ENCODE data around the gene CTCFL.

CTCFL gene

DNA sequence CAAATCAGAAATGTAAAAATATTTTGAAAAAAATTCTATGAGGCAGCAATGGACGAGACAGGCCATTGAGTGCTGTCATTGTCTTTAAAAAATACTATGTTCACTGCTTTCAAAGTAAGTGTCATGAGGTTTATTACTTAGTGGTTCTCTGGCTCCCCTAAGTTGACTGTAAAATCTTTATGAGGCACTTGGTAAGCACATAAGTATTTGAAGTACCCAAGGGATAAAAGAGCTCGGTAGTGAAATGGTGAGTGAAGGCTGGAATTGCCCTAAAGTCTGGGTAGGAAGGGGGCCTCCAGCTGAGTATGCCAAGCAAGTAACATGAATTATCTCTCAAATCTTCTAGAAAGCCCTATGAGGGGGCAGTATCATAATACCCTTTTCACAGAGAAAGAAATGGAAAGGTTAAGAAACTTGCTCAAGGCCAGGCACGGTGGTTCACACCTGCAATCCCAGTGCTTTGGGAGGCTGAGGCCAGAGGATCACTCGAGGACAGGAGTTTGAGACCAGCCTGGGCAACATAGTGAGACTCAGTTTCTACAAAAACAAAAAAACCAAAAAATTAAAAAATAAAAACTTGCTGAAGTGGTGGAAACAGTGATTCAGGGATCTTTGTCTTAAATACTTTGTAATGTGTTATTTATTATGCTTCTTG, 5.5 kb upstream of the CTCFL start:
- DNase-seq (ENCODE audit: low read depth, low spot score): no peak
- Histone ChIP-seq H3K4me1 (ENCODE audit: insufficient read depth, insufficient read length) (no peaks in the 10 kb centered on the region), H3K36me3 (ENCODE audit: insufficient read depth, insufficient read length, low read length) (no peaks in the 10 kb centered on the region), H3K9ac (ENCODE audit: insufficient read length, low read depth) (no peak overlapping the region), H3K9me3 (ENCODE audit: insufficient read depth, low read length) (peaks cover 16% of the 10 kb centered on the region; the same call in 1 of the 2 replicates), H3K27me3 (ENCODE audit: insufficient read depth, insufficient read length) (no peaks in the 10 kb centered on the region), H3K4me3 (ENCODE audit: insufficient read length, low read depth) (no peak overlapping the region)
- TF ChIP-seq SUZ12 (IDR thresholded peaks at IDR 0.05; ENCODE audit: extremely low read depth, insufficient read depth, insufficient read length): no peak

DNA sequence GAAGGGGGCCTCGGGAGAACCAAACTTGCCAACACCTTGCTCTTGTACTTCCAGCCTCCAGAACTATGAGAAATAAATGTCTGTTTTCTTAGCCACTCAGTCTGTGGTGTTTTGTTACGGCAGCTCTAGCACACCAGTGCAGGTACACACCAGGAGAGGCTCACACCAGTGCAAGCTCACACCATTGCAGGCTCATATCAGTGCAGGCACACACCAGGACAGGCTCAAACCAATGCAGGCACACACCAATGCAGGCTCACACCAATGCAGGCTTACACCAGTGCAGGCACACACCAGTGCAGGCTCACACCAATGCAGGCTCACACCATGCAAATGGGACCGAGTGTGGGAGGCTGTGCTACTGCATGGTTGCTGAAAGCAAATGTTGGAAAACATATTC, 4.9 kb upstream of the CTCFL start:
- Histone ChIP-seq H3K36me3 (ENCODE audit: insufficient read depth, insufficient read length, low read length) (no peaks in the 10 kb centered on the region), H3K9me3 (ENCODE audit: insufficient read depth, low read length) (peaks cover 10% of the 10 kb centered on the region; the same call in 1 of the 2 replicates), H3K4me1 (ENCODE audit: insufficient read depth, insufficient read length) (no peaks in the 10 kb centered on the region), H3K27me3 (ENCODE audit: insufficient read depth, insufficient read length) (no peaks in the 10 kb centered on the region), H3K4me3 (ENCODE audit: insufficient read length, low read depth) (no peak overlapping the region), H3K9ac (ENCODE audit: insufficient read length, low read depth) (no peak overlapping the region)
- no peak for DNase-seq (ENCODE audit: low read depth, low spot score)
- no peak for TF ChIP-seq YY1 (IDR thresholded peaks at IDR 0.05; ENCODE audit: insufficient read depth, insufficient read length)
- TF ChIP-seq ZNF274 (IDR thresholded peaks at IDR 0.05; ENCODE audit: low read depth, low read length): no peak
- TF ChIP-seq SUZ12 (IDR thresholded peaks at IDR 0.05; ENCODE audit: extremely low read depth, insufficient read depth, insufficient read length): no peak

DNA sequence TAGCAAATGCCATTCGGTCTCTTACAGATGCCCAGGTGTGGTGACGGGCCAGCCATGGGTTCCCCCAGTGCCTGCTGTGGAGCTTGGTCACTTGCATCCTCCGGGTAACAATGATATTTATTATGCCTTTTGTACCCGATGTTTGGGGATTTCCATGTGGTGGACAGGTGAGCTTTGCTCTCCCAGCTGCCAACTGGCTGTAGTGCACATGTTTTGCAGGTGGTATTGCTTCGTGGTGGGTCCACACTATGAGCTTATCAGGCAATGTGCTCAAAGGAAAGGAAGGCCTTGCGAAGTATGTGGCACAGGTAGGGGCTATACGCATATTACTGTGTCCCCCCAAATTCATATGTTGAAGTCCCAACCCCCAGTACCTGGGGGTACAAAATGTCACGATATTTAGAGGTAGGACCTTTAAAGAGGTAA, 4.2 kb upstream of the CTCFL start:
- peaks cover 9% of the 10 kb centered on the region; the same call in 1 of the 2 replicates for H3K9me3 ChIP-seq (ENCODE audit: insufficient read depth, low read length)
- H3K4me1 ChIP-seq (ENCODE audit: insufficient read depth, insufficient read length): no peaks in the 10 kb centered on the region
- TF ChIP-seq SUZ12 (IDR thresholded peaks at IDR 0.05; ENCODE audit: extremely low read depth, insufficient read depth, insufficient read length): no peak
- no peak overlapping the region for H3K4me3 ChIP-seq (ENCODE audit: insufficient read length, low read depth)
- H3K27me3 ChIP-seq (ENCODE audit: insufficient read depth, insufficient read length): no peaks in the 10 kb centered on the region
- H3K9ac ChIP-seq (ENCODE audit: insufficient read length, low read depth): no peak overlapping the region
- no peak for DNase-seq (ENCODE audit: low read depth, low spot score)
- H3K36me3 ChIP-seq (ENCODE audit: insufficient read depth, insufficient read length, low read length): no peaks in the 10 kb centered on the region

DNA sequence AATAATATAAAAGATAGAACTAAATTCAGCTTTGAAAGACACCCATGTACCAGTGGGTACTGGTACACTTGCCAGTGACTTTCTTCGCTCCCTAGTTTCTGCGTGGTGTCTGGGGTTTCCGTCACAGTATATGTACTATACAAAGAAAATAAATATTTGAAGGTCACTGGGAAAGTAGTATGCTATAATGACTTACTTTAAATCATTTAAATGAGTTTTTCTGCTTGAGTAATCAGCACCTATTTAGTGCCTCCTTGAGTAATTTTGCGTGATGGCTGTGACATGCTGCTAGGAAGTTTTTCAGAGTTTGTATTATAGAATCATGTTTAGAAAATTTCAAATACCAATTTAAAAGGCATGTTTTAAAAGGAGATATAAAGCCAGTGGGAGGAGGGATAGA, 3.2 kb upstream of the CTCFL start:
- Histone ChIP-seq H3K27me3 (ENCODE audit: insufficient read depth, insufficient read length) (no peaks in the 10 kb centered on the region), H3K4me3 (ENCODE audit: insufficient read length, low read depth) (no peak overlapping the region), H3K4me1 (ENCODE audit: insufficient read depth, insufficient read length) (no peaks in the 10 kb centered on the region), H3K9me3 (ENCODE audit: insufficient read depth, low read length) (0 out of 2 replicates have a peak, but pooled peaks cover 3% of the 10 kb centered on the region), H3K9ac (ENCODE audit: insufficient read length, low read depth) (no peak overlapping the region), H3K36me3 (ENCODE audit: insufficient read depth, insufficient read length, low read length) (no peaks in the 10 kb centered on the region)
- no peak for TF ChIP-seq YY1 (IDR thresholded peaks at IDR 0.05; ENCODE audit: insufficient read depth, insufficient read length)
- no peak for TF ChIP-seq ZNF274 (IDR thresholded peaks at IDR 0.05; ENCODE audit: low read depth, low read length)
- TF ChIP-seq SUZ12 (IDR thresholded peaks at IDR 0.05; ENCODE audit: extremely low read depth, insufficient read depth, insufficient read length): no peak
- no peak for DNase-seq (ENCODE audit: low read depth, low spot score)

DNA sequence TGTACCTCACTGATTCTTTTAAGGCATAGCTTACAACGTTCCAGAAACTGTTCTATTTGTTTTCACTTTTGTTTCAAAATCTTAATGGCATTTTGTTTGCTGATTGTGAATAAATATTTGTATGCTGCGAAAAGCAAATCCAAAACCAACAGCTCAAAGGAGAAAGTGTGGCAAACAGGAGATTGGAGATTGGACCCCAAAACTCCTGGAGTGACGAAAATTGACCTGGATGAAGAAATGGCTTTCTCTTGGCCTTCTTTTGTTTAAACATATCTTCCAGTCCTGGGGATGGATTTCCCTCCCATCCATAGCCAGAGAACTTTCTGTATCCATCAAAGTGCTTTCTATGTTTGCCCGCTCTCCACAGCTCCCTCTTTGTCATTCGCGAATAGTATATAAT, 2.8 kb upstream of the CTCFL start:
- TF ChIP-seq SUZ12 (IDR thresholded peaks at IDR 0.05; ENCODE audit: extremely low read depth, insufficient read depth, insufficient read length) (no peak), ZNF274 (IDR thresholded peaks at IDR 0.05; ENCODE audit: low read depth, low read length) (no peak), YY1 (IDR thresholded peaks at IDR 0.05; ENCODE audit: insufficient read depth, insufficient read length) (no peak)
- Histone ChIP-seq H3K9ac (ENCODE audit: insufficient read length, low read depth) (no peak overlapping the region), H3K4me1 (ENCODE audit: insufficient read depth, insufficient read length) (no peaks in the 10 kb centered on the region), H3K36me3 (ENCODE audit: insufficient read depth, insufficient read length, low read length) (no peaks in the 10 kb centered on the region), H3K27me3 (ENCODE audit: insufficient read depth, insufficient read length) (no peaks in the 10 kb centered on the region), H3K9me3 (ENCODE audit: insufficient read depth, low read length) (no peaks in the 10 kb centered on the region), H3K4me3 (ENCODE audit: insufficient read length, low read depth) (no peak overlapping the region)
- no peak for DNase-seq (ENCODE audit: low read depth, low spot score)

DNA sequence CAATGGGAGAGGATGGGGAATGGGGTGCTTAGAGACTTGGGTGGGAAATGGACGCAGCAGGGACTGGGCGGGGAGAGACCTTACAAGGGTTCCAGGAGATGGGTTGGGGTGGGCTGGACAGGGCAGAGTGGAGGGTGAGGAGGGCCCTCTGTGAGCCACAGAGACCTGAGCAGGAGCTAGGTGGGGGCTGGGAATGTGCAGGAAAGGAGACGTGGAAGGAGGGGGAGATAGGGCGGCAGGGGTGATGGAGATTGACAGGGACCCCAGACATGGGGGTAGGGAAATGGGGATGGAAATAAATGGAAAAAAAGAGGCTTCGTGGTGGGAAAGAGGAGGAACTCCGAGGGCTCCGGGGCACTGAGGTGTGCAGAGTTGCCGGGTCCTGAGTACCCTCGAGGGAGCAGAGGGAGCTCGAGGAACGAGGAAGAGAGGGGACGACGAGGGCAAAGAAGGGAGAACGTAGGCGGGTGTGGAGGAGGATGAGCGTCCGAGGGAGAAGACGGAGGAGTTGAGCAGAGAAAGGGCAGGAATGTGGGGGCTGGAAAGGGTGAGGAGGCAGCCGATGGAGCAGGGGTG, 2.0 kb upstream of the CTCFL start:
- TF ChIP-seq SUZ12 (IDR thresholded peaks at IDR 0.05; ENCODE audit: extremely low read depth, insufficient read depth, insufficient read length) (no peak), ZNF274 (IDR thresholded peaks at IDR 0.05; ENCODE audit: low read depth, low read length) (no peak), YY1 (IDR thresholded peaks at IDR 0.05; ENCODE audit: insufficient read depth, insufficient read length) (no peak)

DNA sequence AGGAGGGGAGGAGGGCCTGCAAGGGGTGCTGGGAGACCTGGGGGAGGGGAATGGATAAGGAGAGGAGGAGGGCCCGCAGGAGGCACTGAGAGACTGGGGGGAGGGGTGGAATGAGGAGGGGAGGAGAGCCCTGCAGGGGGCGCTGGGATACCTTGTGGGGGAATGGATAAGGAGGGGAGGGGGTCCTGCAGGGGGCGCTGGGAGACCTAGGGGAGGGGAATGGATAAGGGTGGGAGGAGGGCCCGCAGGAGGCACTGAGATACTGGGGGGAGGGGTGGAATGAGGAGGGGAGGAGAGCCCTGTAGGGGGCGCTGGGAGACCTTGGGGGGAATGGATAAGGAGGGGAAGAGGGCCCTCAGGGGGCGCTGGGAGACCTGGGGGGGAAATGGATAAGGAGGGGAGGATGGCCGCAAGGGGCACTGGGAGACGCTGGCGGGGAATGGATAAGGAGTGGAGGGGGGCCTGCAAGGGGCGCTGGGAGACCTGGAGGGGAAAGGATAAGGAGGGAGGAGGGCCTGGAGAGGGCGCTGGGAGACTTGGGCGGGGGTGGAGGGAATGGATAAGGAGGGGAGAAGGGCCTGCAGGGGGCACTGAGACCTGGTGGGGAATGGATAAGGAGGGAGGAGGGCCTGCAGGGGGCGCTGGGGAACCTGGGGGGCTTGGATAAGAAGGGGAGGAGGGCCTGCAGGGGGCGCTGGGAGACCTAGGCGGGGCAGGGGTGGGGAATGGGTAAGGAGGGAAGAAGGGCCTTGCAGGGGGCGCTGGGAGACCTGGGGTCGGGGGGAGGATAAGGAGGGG, 1.3 kb upstream of the CTCFL start:
- no peaks in the 10 kb centered on the region for H3K4me1 ChIP-seq (ENCODE audit: insufficient read depth, insufficient read length)
- no peaks in the 10 kb centered on the region for H3K27me3 ChIP-seq (ENCODE audit: insufficient read depth, insufficient read length)
- no peak overlapping the region for H3K4me3 ChIP-seq (ENCODE audit: insufficient read length, low read depth)
- TF ChIP-seq YY1 (IDR thresholded peaks at IDR 0.05; ENCODE audit: insufficient read depth, insufficient read length): no peak
- no peak for TF ChIP-seq ZNF274 (IDR thresholded peaks at IDR 0.05; ENCODE audit: low read depth, low read length)
- TF ChIP-seq SUZ12 (IDR thresholded peaks at IDR 0.05; ENCODE audit: extremely low read depth, insufficient read depth, insufficient read length): no peak
- no peak overlapping the region for H3K9ac ChIP-seq (ENCODE audit: insufficient read length, low read depth)
- H3K9me3 ChIP-seq (ENCODE audit: insufficient read depth, low read length): no peaks in the 10 kb centered on the region
- DNase-seq (ENCODE audit: low read depth, low spot score): peak; percentile 39
- H3K36me3 ChIP-seq (ENCODE audit: insufficient read depth, insufficient read length, low read length): no peaks in the 10 kb centered on the region

More for the DNA sequence above, 2.0 kb upstream of the CTCFL start:
- DNase-seq (ENCODE audit: low read depth, low spot score): no peak
- H3K27me3 ChIP-seq (ENCODE audit: insufficient read depth, insufficient read length): no peaks in the 10 kb centered on the region
- H3K36me3 ChIP-seq (ENCODE audit: insufficient read depth, insufficient read length, low read length): no peaks in the 10 kb centered on the region
- no peak overlapping the region for H3K9ac ChIP-seq (ENCODE audit: insufficient read length, low read depth)
- H3K9me3 ChIP-seq (ENCODE audit: insufficient read depth, low read length): no peaks in the 10 kb centered on the region
- no peak overlapping the region for H3K4me3 ChIP-seq (ENCODE audit: insufficient read length, low read depth)
- no peaks in the 10 kb centered on the region for H3K4me1 ChIP-seq (ENCODE audit: insufficient read depth, insufficient read length)

Data from NT2/D1 (cell line).